Kidney (tissue), 22 donors: Measurements from ENCODE around the gene STPG2. TPM values are rescaled to one million over a fixed set of nuclear protein-coding genes. Genes with fewer than 3 reads are reported as not detected.

Experiments used
- DNase-seq, 5 donors: peaks; one replicate each; pipeline ENCODE4 v3.0.0-alpha.2; 2013 to 2020
- FAIRE-seq: peaks from 2 replicates; lab custom pipeline; 2012; peaks lifted over from hg19 to GRCh38; lab: Jason Lieb, UNC
- H3K27ac ChIP-seq, 2 donors: one replicate each; pipeline ENCODE4 v1.7.0; 2013; ENCODE audit warnings: low read depth in 2 of 2, low read length in 2 of 2, inconsistent platforms in 1 of 2
- H3K27me3 ChIP-seq: one replicate; pipeline ENCODE4 v1.7.1; 2013; ENCODE audit warnings: low read length, inconsistent platforms; ENCODE audit not compliant: control insufficient read depth, insufficient read depth
- H3K36me3 ChIP-seq, 3 donors: one replicate each; pipeline versions ENCODE4 v1.7.0 to v1.7.1; 2013; ENCODE audit warnings: low read length in 3 of 3, control low read depth in 1 of 3, inconsistent platforms in 1 of 3; ENCODE audit not compliant: insufficient read depth in 3 of 3, control insufficient read depth in 2 of 3
- H3K4me1 ChIP-seq, 3 donors: one replicate each; pipeline versions ENCODE4 v1.7.0 to v1.7.1; 2013; ENCODE audit warnings: low read length in 3 of 3, inconsistent platforms in 1 of 3, low read depth in 1 of 3; ENCODE audit not compliant: control insufficient read depth in 2 of 3, insufficient read depth in 2 of 3
- H3K4me3 ChIP-seq, 3 donors: one replicate each; pipeline versions ENCODE4 v1.7.0 to v1.8.1; 2013; ENCODE audit warnings: low read length in 3 of 3, control low read depth in 1 of 3, inconsistent platforms in 1 of 3
- H3K9ac ChIP-seq, 3 donors: one replicate each; pipeline versions ENCODE4 v1.7.0 to v1.7.1; 2013; ENCODE audit warnings: low read length in 3 of 3, control low read depth in 1 of 3, inconsistent platforms in 1 of 3
- H3K9me3 ChIP-seq, 3 donors: one replicate each; pipeline versions ENCODE4 v1.7.0 to v1.7.1; 2013; ENCODE audit warnings: low read length in 3 of 3, control low read depth in 1 of 3, inconsistent platforms in 1 of 3; ENCODE audit not compliant: control insufficient read depth in 2 of 3, insufficient read depth in 1 of 3
- CTCF ChIP-seq: IDR thresholded peaks from 3 replicates; pipeline ENCODE4 v1.5.1; 2012; ENCODE audit warnings: mild to moderate bottlenecking, moderate library complexity, borderline replicate concordance; ENCODE audit not compliant: insufficient read depth; ENCODE audit errors: extremely low read depth
- intact Hi-C: fragments of 100-400 bp; cut with DNase I; formaldehyde crosslinking; loops from one replicate; pipeline ENCODE4 v1.11.1; 2022
- long read RNA-seq, 10 donors: library from polyadenylated mRNA in 1 of 10; unstranded in 1 of 10; transcript quantifications; one replicate each; pipeline ENCODE4 v2.0.0 and lab custom pipeline, GENCODE V29; 2021 to 2026
- polyA plus RNA-seq: library from polyadenylated mRNA; stranded (reverse); fragments of 350-450 nt; fragmentation: Illumina TruSeq; extraction: RNeasy Lipid Tissue Mini Kit (QIAGEN cat#74804); gene quantifications from one replicate; pipeline ENCODE4 v1.2.3, GENCODE V29; 2014; ENCODE audit warnings: low read depth, low replicate concordance; ENCODE audit not compliant: insufficient read depth
- total RNA-seq: library from RNA; stranded (reverse); fragmentation: NEBNext Ultra II Directional; extraction: Animal tissue kit (Norgen Biotek cat#: 25700); gene quantifications from one replicate; pipeline ENCODE4 v1.2.1, GENCODE V29; 2021
- donor health status: control.
- donor health status: control.
- donor health status: control.
- donor health status: control.
- donor health status: control.
- donor health status: DM: yes; HTN: yes; CAD: no.
- donor health status: Normal renal cell carcinoma (clear cell type).

The STPG2 gene
- 1.1 TPM for total RNA-seq
- polyA plus RNA-seq = 0.43 TPM
- long read RNA-seq, donor 1 = 0 reads
- long read RNA-seq, donor 2 = 0 reads
- long read RNA-seq, donor 3 = 0 reads
- long read RNA-seq, donor 4 = 0 reads
- long read RNA-seq, donor 5 = 0 reads
- long read RNA-seq, donor 6 = 0 reads
- long read RNA-seq, donor 7, partial matches to known transcripts = 0 of 1 reads
- long read RNA-seq, donor 7, other reads (novel, unspliced or antisense) = 1 of 1 reads
- long read RNA-seq, donor 8 = 0 reads
- long read RNA-seq, donor 9 = 0 reads
- long read RNA-seq, donor 10 = 0 reads

- Histone ChIP-seq H3K9me3 (no peaks in the 10 kb centered on the region), H3K4me1 (no peaks in the 10 kb centered on the region), H3K36me3 (no peaks in the 10 kb centered on the region), H3K9ac (peak within 1 kb of the TSS; percentile 69 to 89 (median 86)), H3K4me3 (peak within 1 kb of the TSS; percentile 89 to 97 (median 96)), H3K27me3 (no peaks in the 10 kb centered on the region), H3K27ac (peak within 1 kb of the TSS; percentile 85 to 94)
- intact Hi-C loops = no loop called here
- DNase-seq (peak; percentile 94 to 97 (median 96)), FAIRE-seq (peak; percentile 41)
- peak; percentile 53 for TF ChIP-seq CTCF
Measured at GRCh38 chr4:98143001-98143899, at the start of gene STPG2. Gene STPG2, minus strand, starts transcription at chr4:98143476.

- H3K4me3 ChIP-seq = no peak overlapping the region
- no peak overlapping the region for H3K9ac ChIP-seq
- DNase-seq = no peak
- no peak overlapping the region for H3K27ac ChIP-seq
- H3K27me3 ChIP-seq = no peaks in the 10 kb centered on the region
- H3K9me3 ChIP-seq = no peaks in the 10 kb centered on the region
- TF ChIP-seq CTCF = no peak
- H3K4me1 ChIP-seq = no peaks in the 10 kb centered on the region
- intact Hi-C loops = no loop called here
- no peaks in the 10 kb centered on the region for H3K36me3 ChIP-seq
- FAIRE-seq = no peak
Measured at GRCh38 chr4:98185279-98185678, 42.0 kb upstream of the STPG2 start.

- Histone ChIP-seq H3K27ac (no peak overlapping the region), H3K36me3 (no peaks in the 10 kb centered on the region), H3K4me3 (no peak overlapping the region), H3K4me1 (peaks cover 0 to under 1% (median 0%) of the 10 kb centered on the region in 3 donors), H3K27me3 (no peaks in the 10 kb centered on the region), H3K9me3 (no peaks in the 10 kb centered on the region), H3K9ac (no peak overlapping the region)
- intact Hi-C loops = no loop called here
- FAIRE-seq (no peak), DNase-seq (no peak)
- TF ChIP-seq CTCF = no peak
Measured at GRCh38 chr4:98181809-98182208, 38.5 kb upstream of the STPG2 start.
